NCI-H1694 (cell line): ENCODE data around the gene STOX2.

ENCODE experiments used
- DNase-seq: peaks from one replicate; lab custom pipeline; 2025; lab: John Stamatoyannopoulos, UW

Gene STOX2

GRCh38 chr4:183897193-183897592 lies 7.9 kb upstream of the STOX2 start:
- DNase-seq, result no peak

DNA sequence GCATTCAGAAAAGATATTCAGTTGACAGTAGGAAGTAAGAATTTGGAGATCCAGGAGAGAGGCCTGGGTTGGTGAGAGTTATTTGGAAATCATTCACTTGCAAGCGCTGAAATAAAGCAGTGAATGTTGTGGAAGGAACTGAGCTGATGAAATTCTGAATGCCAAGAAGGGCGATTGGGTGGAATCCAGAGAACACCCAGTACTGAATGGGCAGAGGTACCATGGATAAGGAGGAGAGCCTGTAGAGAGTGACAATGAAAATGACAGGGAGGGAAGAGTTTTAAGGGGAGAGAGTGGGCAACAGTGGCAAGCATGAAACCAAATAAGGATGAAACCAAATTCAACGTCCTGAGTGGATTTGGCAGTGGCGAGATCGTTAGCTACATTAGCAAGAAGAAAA lies 6.7 kb upstream of the STOX2 start:
- no peak for DNase-seq

DNA sequence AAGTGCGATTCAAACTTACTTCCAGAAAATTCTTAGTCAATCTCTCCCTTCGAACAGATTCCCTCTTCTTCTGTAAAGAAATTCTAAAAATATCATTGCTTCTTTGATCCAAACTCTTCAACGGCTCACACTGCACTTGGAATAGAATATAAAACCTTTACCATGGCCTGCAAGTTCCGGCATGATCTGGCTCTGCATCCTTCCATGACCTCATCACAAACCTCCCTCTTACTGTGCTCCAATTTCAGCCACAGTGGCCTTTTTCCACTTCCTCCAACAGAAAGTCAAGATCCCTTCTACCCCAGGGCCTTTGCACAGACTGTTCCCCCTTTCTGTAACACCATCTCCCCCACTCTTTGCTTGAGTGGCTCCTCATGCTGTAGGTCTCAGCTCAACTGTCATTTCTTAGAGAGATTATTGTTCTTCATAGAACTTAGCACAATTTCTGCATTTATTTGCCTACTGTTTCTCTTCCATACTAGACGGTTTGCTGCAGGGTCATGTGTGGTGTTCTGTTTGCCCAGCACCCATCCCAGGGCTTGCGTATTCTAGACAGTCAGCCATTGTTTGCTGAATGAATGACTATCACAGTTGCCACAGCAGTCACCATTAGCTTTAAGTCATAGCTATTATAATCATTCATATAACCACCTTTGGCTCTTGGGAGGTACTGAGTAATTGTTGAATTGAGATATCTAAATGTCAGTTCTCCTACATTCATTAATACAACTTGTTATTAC lies 1.9 kb upstream of the STOX2 start:
- no peak for DNase-seq

- no peak for DNase-seq
These were observed 734 bp downstream of the STOX2 start for GRCh38 chr4:183905593-183906488.

DNA sequence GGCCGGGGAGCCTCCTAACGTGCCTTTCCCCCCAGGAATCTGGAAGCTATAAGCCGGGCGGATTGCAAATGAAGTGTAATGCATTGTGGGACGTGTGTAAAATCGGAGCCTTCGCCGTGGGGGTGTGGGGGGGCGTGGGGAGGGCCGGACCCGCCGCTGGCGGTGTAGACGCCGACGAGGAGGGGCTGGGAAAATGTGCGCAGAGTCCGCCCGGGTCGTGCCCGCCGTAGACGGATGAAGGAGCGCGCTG lies 1.3 kb downstream of the STOX2 start:
- no peak for DNase-seq

DNA sequence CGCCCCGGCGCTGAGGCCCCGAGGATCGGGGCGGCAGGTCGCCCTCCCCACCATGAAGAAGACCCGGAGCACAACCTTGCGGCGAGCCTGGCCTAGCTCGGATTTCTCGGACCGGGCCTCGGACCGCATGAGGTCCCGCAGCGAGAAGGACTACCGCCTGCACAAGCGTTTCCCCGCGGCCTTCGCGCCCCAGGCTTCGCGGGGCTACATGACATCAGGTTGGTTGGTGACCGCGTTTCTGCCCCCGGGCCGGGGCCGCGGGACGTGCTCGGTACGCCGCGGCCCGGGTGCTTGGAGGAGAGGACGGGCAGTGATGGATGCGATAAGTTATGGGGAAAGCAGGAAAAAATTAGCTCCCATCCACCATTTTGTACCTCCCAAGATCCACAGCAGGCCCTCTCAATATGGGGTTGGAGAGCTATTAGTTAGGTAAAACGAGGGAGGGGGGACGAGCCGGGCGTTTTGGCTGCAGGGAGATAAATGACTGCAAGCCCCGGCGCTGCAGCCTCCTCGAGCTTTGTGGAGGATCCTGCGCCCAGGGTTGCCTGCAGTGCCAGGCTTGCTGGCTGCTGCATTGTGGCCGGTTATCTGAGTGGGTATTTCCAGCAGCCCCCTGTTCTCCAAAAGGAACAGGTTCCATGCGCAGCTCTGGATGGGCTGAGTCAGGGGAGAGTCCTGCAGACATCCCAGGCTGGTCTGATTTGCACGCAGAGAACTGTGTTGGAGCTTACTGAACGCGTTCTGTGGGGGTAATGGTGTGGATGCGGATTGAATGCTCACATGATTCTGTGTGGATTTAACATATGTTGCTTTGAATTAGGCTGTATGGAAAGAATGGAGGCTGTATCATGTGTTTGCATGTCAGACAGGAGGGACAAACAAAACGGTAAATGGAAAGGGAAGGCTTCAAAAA lies 1.9 kb downstream of the STOX2 start:
- peak; percentile 67 for DNase-seq

- DNase-seq, result no peak
These were observed 3.0 kb downstream of the STOX2 start for GRCh38 chr4:183907871-183908683.

DNA sequence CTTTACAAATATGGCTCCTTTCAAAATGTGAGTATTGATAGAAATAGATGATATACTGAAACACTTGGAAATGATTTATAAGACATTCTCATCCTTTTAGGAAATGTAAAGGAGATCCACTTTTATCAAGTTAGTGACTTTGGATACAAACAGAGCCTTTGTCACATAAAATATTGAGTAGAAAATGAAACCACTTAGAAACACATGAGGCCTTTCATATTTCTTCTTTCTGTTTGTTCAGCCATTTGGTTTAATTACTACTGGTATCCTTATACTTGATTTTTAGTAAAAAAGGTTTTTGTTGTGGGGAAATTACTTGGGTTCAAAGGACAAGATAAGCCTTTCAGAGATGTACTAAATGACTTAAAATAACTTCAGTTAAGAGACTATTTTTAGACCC lies 4.1 kb downstream of the STOX2 start:
- DNase-seq, result no peak

DNA sequence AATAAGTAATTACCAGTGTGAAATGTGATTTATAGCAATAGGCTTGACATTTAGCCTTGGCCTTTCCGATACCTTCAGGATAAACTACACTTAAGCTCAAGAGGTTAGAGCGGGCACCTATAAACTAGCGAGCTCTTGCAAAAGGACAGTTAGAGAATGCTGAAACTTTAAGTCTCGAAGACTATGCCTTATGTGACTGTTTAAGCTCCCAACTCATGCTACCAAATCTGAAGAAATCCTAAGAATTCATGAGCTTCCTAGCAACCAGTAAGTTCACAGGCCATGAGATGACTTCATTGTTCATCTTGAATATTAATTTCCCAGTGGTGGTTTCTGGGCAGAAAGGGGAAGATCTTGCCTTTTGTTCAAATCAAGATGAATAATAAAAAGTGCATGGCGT lies 4.7 kb downstream of the STOX2 start:
- no peak for DNase-seq

DNA sequence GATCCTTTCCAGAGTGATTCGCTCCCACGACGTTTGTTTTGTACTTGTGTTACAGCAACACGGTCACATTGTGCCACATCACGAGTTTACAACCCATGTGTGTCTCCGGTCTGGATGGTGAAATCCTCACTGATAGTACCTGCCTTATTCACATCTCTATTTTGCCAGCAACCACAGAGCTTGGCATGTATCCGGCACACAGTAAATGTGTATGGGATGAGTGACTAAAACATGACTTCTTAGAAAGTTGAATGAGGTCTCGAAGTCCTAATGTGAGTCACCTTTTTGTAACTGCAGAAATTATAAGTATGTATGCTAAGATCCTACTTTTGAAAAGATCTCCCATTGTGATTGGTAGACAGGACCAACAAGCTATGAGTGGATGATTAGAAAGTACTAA lies 7.5 kb downstream of the STOX2 start:
- no peak for DNase-seq

GRCh38 chr4:183915976-183916375 lies 10.9 kb downstream of the STOX2 start:
- DNase-seq, result no peak

DNA sequence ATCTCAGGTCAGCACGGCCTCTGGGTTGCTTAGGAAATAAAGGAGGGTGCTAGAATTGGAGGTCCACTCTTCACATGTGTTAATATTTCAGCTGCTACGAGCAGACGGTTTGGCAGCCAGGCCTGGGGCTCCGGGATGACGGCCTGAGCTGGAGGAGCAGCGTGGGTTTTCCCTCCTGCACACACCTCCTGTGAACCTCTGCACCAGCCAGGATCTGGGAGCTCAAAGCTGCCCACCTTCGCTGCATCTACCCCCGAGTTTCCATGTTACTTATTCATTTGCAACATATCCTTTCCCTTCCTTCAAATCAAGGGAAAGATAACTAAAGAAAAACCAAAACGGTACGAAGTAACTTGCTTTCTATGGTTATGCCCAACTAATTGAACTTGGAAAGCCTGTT lies 13.6 kb downstream of the STOX2 start:
- no peak for DNase-seq

DNA sequence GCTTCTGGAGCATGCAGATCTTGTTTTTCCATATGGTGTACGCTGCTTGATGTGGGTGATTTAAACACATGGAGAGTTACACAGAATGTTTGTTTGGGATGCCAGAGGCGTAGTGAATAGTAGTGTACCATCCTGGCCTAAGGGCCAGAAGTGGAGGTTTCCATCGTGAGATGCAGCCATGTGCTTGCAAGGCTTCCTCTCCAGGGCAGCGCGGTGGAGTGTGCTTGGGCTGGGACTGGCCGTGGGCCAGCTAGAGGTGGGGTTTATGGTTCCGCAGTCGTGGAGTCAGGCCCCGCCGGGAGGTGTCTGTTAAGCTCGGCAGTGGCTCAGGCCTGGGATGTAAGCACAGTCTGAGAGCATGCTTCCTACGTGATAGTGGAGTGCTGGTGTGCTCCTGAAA lies 14.0 kb downstream of the STOX2 start:
- DNase-seq, result no peak

GRCh38 chr4:183920512-183920911 lies 15.4 kb downstream of the STOX2 start:
- no peak for DNase-seq

GRCh38 chr4:183921335-183921734 lies 16.2 kb downstream of the STOX2 start:
- DNase-seq, result no peak

DNA sequence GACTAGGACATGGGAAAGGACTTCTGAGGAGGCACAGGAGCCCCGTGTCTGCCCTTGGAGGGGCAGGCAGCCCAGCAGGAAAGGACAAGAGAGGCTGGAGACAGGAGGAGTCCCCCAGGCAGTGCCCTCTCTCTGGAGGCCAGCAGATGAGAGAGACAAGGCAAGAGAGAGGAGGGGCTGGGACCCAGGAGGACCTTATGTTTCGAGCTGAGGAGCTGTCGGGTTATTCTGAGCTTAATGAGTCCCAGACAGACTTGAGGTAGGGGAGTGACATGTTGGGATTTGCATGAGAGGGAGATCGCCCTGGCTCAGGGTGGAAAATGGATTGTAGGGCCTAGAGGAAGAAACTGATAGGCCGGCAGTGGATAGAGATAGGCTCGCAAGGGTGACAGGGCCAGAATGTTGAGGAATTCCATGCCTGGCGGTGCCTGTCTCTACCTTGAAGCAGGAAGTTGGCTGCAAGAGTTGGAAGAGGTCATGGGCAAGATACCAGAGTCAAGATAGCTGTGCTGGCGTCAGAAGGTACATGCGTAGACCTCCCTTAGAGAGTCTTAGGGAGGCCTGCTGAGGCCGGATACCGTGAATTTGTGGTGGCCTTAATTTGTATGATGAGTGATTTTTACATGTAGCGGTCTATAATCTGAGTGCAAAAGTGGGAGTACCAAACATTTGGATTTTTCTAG lies 19.4 kb downstream of the STOX2 start:
- DNase-seq, result no peak

- DNase-seq, result no peak
These were observed 21.8 kb downstream of the STOX2 start for GRCh38 chr4:183926950-183927349.

DNA sequence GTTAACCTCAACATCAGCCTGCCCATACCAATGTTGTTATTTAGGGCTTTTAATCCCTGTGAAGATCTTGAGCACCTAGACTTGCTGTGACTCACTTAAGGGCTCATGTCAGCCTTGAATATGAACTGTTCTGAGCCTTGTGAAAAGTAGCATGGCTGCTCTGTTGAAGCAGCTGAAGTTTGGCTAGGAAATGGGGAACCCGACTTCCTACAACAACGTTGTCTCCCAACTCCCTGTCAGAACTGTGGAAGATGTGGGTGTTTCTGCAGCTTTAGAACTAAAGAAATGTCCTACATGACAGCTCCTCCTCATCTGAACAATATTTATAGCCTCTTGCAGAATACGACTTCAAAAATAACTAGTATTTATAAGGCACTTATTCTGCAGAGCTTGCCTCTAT lies 27.5 kb downstream of the STOX2 start:
- DNase-seq, result no peak

DNA sequence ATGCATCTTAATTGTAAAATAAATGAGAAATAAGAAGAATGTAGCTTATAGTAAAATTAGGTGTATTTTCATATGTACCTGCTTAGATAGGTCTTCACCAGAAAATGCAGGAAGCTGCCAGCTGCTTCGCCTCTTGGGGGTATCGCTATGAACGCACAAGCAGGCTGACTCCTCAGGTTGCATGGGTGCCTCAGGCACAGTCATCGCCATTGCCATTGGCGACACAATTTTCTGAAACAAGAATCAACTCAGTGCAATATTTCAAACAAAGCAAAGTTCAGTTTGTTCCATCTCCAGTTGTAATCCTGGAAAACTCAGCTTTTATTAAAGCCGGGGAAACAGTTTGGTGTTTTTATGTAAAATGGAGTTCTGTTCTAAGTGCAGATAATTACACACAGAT lies 29.7 kb downstream of the STOX2 start:
- no peak for DNase-seq

- DNase-seq, result no peak
These were observed 30.4 kb downstream of the STOX2 start for GRCh38 chr4:183935355-183936005.

DNA sequence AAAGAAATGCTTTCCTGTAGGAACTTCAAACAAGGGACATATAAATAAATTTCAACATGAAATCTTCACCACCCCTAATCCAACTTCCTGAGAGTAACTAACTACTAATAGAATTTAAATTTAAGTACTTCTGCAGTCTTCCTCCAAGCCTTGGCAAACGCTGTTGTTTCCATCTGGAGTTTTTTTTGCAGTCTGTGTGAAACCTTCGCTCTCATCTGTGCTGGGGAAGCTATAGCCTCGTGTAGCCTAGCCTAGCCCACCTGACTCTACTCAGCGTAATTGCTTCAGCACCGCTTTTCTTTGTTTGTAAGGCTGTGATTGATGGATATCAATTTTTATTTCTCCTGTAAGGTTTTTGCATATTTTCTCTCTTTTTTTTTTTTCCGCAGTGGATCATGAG lies 30.9 kb downstream of the STOX2 start:
- no peak for DNase-seq
